ENCODE results near the gene PKNOX2. TPM values are rescaled to one million over a fixed set of nuclear protein-coding genes. Genes with fewer than 3 reads are reported as not detected.

The PKNOX2 gene
- total RNA-seq, 2 experiments from 2014 or later, result not detected

DNA sequence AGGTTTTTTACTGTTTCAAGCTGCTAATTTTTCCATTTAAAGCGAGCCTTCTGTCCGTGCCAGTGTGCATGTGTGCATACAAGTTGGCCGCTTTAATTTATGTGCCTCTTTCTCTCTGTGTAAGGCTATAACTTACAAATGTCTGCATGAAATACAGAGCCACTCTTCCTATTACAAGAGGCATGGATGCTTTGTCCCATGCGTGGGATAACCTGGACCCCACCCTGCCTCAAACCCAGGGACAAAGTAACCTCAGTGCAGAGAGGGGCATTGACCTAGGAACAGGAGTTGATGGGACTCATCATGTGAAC, 28.8 kb downstream of the PKNOX2 start:
- no peak overlapping the region for H3K4me2 ChIP-seq (ENCODE audit: low read length)
- no peaks in the 10 kb centered on the region for H4K20me1 ChIP-seq (ENCODE audit: insufficient read depth, low read length)
- H3K36me3 ChIP-seq (ENCODE audit: insufficient read depth, low read length), result no peaks in the 10 kb centered on the region
- no peaks in the 10 kb centered on the region for H3K9me3 ChIP-seq (ENCODE audit: low read length)
- H3K9me2 ChIP-seq (ENCODE audit: insufficient read depth, low read length), result no peaks in the 10 kb centered on the region
- POLR2A ChIA-PET, result no interaction called here
- no TSS peak for BruUV-seq (replicated peaks)
- CTCF ChIA-PET (ENCODE audit: unreplicated experiment), result no interaction called here
- DNase-seq (ENCODE audit: low spot score), result no peak
- no peaks in the 10 kb centered on the region for H3K79me2 ChIP-seq (ENCODE audit: insufficient read depth, low read depth, low read length)
- H3K27ac ChIP-seq (ENCODE audit: low read depth, low read length, poor library complexity, severe bottlenecking), result no peak overlapping the region
- TF ChIP-seq CTCF (conservative IDR thresholded peaks at IDR 0.05; ENCODE audit: low read length), result no peak
- TF ChIP-seq EZH2phosphoT487 (IDR thresholded peaks at IDR 0.05; ENCODE audit: borderline replicate concordance, low read depth, low read length), result no peak
- no peaks in the 10 kb centered on the region for H3K4me1 ChIP-seq (ENCODE audit: insufficient read depth, low read length, poor library complexity, severe bottlenecking)
- no peak overlapping the region for H3K4me3 ChIP-seq (ENCODE audit: low read depth, low read length, poor library complexity, severe bottlenecking)
- intact Hi-C loops (cut with micrococcal nuclease; ENCODE audit: unreplicated experiment), result no loop called here
- no peak overlapping the region for H2AFZ ChIP-seq (ENCODE audit: low read length)

DNA sequence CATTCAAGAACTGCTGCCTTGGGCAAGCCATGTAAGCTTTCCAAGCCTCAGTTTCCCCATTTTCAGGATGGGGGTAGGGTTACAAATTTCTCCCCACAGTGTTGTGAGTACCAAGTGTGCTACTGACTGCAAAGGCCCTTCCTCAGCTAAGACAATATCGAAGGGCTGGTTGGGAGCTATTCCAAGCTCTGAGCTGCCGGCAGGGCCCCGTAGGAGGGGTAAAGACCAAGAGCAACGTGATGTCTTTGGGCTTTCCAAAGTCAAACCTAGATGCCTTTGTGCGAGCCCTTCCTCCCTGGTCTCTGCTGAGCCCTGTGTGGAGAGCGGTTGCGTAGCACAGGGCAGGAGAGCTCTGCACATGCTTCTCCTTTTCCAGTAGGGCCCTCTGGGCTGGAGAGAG, 29.3 kb downstream of the PKNOX2 start:
- H2AFZ ChIP-seq (ENCODE audit: low read length), result no peak overlapping the region
- no peaks in the 10 kb centered on the region for H3K9me2 ChIP-seq (ENCODE audit: insufficient read depth, low read length)
- H3K36me3 ChIP-seq (ENCODE audit: insufficient read depth, low read length), result no peaks in the 10 kb centered on the region
- TF ChIP-seq EZH2phosphoT487 (IDR thresholded peaks at IDR 0.05; ENCODE audit: borderline replicate concordance, low read depth, low read length), result no peak
- no peak for TF ChIP-seq CTCF (conservative IDR thresholded peaks at IDR 0.05; ENCODE audit: low read length)
- CTCF ChIA-PET (ENCODE audit: unreplicated experiment), result no interaction called here
- BruUV-seq (replicated peaks), result no TSS peak
- H3K79me2 ChIP-seq (ENCODE audit: insufficient read depth, low read depth, low read length), result no peaks in the 10 kb centered on the region
- POLR2A ChIA-PET, result no interaction called here
- H3K27ac ChIP-seq (ENCODE audit: low read depth, low read length, poor library complexity, severe bottlenecking), result no peak overlapping the region
- no peak overlapping the region for H3K4me3 ChIP-seq (ENCODE audit: low read depth, low read length, poor library complexity, severe bottlenecking)
- no peaks in the 10 kb centered on the region for H3K4me1 ChIP-seq (ENCODE audit: insufficient read depth, low read length, poor library complexity, severe bottlenecking)
- H3K9me3 ChIP-seq (ENCODE audit: low read length), result no peaks in the 10 kb centered on the region
- H3K4me2 ChIP-seq (ENCODE audit: low read length), result no peak overlapping the region
- no peak for DNase-seq (ENCODE audit: low spot score)
- intact Hi-C loops (cut with micrococcal nuclease; ENCODE audit: unreplicated experiment), result no loop called here
- H4K20me1 ChIP-seq (ENCODE audit: insufficient read depth, low read length), result no peaks in the 10 kb centered on the region

GRCh38 chr11:125199915-125200314, 35.4 kb downstream of the PKNOX2 start:
- no peak overlapping the region for H3K27ac ChIP-seq (ENCODE audit: low read depth, low read length, poor library complexity, severe bottlenecking)
- POLR2A ChIA-PET, result interaction anchor here (0.6 kb wide), 1 partner anchor 12 kb away, joined by 3 read pairs; no protein-coding TSS in a partner anchor
- H3K9me3 ChIP-seq (ENCODE audit: low read length), result no peaks in the 10 kb centered on the region
- no peak overlapping the region for H2AFZ ChIP-seq (ENCODE audit: low read length)
- no peak overlapping the region for H3K4me2 ChIP-seq (ENCODE audit: low read length)
- TF ChIP-seq EZH2phosphoT487 (IDR thresholded peaks at IDR 0.05; ENCODE audit: borderline replicate concordance, low read depth, low read length) (no peak), CTCF (conservative IDR thresholded peaks at IDR 0.05; ENCODE audit: low read length) (no peak)
- no peaks in the 10 kb centered on the region for H3K79me2 ChIP-seq (ENCODE audit: insufficient read depth, low read depth, low read length)
- BruUV-seq (replicated peaks), result no TSS peak
- H3K4me1 ChIP-seq (ENCODE audit: insufficient read depth, low read length, poor library complexity, severe bottlenecking), result no peaks in the 10 kb centered on the region
- no peak for DNase-seq (ENCODE audit: low spot score)
- intact Hi-C loops (cut with micrococcal nuclease; ENCODE audit: unreplicated experiment), result no loop called here
- CTCF ChIA-PET (ENCODE audit: unreplicated experiment), result no interaction called here
- H3K9me2 ChIP-seq (ENCODE audit: insufficient read depth, low read length), result no peaks in the 10 kb centered on the region
- no peaks in the 10 kb centered on the region for H3K36me3 ChIP-seq (ENCODE audit: insufficient read depth, low read length)
- no peak overlapping the region for H3K4me3 ChIP-seq (ENCODE audit: low read depth, low read length, poor library complexity, severe bottlenecking)
- no peaks in the 10 kb centered on the region for H4K20me1 ChIP-seq (ENCODE audit: insufficient read depth, low read length)

Data from OCI-LY7 (cell line).